Pancreas (tissue), 10 donors: ENCODE results near the gene AGBL1. TPM values are rescaled to one million over a fixed set of nuclear protein-coding genes. Genes with fewer than 3 reads are reported as not detected.

Source experiments
- ATAC-seq, 4 donors: fragments of 200-7000 bp; cut with Tn5 transposase; one replicate each; pipeline versions ENCODE4 v1.8.0 to v1.9.1; 2020; ENCODE audit warnings: mild to moderate bottlenecking in 4 of 4, moderate library complexity in 4 of 4
- DNase-seq, 6 donors: peaks; one replicate each; pipeline ENCODE4 v3.0.0-alpha.2; 2020
- FAIRE-seq: peaks from 2 replicates; lab custom pipeline; 2012; peaks lifted over from hg19 to GRCh38; lab: Jason Lieb, UNC
- H3K27ac ChIP-seq, 4 donors: fragments of 200-600 bp; sonication (generic); 1 replicate in 3 of 4; 2 replicates in 1 of 4; pipeline versions ENCODE4 v1.5.0 to v1.8.0; 2020
- H3K27me3 ChIP-seq, 4 donors: fragments of 200-600 bp; one replicate each; pipeline ENCODE4 v1.8.0; 2021
- H3K36me3 ChIP-seq, 3 donors: fragments of 200-600 bp; sonication (generic) in 1 of 3; one replicate each; pipeline versions ENCODE4 v1.5.0 to v1.8.0; 2020 to 2021
- H3K4me1 ChIP-seq, 3 donors: fragments of 200-600 bp; one replicate each; pipeline ENCODE4 v1.8.0; 2021
- H3K4me3 ChIP-seq, 4 donors: fragments of 200-600 bp; sonication (generic) in 2 of 4; one replicate each; pipeline versions ENCODE4 v1.5.0 to v1.8.0; 2020 to 2021
- H3K9me3 ChIP-seq, 4 donors: fragments of 200-600 bp; one replicate each; pipeline ENCODE4 v1.8.0; 2021
- WGBS, 2 donors: extraction: QIAGEN DNeasy Blood & Tissue Kit; methylation state at CpG; one replicate each; pipeline ENCODE4 v1.1.7; 2013; 5-methylcytosine and 5-hydroxymethylcytosine counted together
- intact Hi-C, 3 donors: fragments of 100-400 bp; cut with DNase I; formaldehyde crosslinking; loops; one replicate each; pipeline versions ENCODE4 v1.11.1 to v1.14.2; 2022
- polyA plus RNA-seq, 2 donors: library from polyadenylated mRNA; stranded (reverse); fragments of 200-250 nt; gene quantifications; one replicate each; pipeline ENCODE4 v1.2.3, GENCODE V29; 2013
- total RNA-seq, 6 donors: library from RNA; stranded (reverse); fragmentation: NEBNext Ultra II Directional in 4 of 6; extraction: Animal tissue kit (Norgen Biotek cat#: 25700) in 4 of 6; gene quantifications; one replicate each; pipeline versions ENCODE4 v1.2.1 to v1.2.4, GENCODE V29; 2021 to 2023
- TF ChIP-seq, protein P1 (sequence below), 4 donors: fragments of 200-600 bp; sonication (generic) in 3 of 4; IDR thresholded peaks; one replicate each; pipeline versions ENCODE4 v1.5.0 to v1.8.0; 2021; ENCODE audit warnings: antibody characterized with exemption in 4 of 4
- donor health status: healthy with polysubstance abuse.
- donor health status: DM: no; HTN: no; CAD: no; lungs with moderate emphysema.
- donor health status: DM: no; HTN: no; CAD: no.
- donor health status: control.
- donor health status: control.
- donor health status: Bipolar disorder and iron deficiency.
- donor health status: DM: yes; HTN: yes; CAD: no.
- donor health status: DM: no; HTN: no; CAD: no.
- donor health status: DM: no; HTN: no; CAD: no.
- donor health status: DM: yes; HTN: yes; CAD: no.

Gene AGBL1
- total and polyA plus RNA-seq, 8 donors: under 0.01 to 0.06 (median 0.05) TPM; not detected in 5

GRCh38 chr15:86885616-86886015, 805.9 kb downstream of the AGBL1 start:
- H3K4me1 ChIP-seq: no peaks in the 10 kb centered on the region
- WGBS, 2 donors: 26 to 27% methylated on average over 1 of the region's 1 CpG
- TF ChIP-seq, protein P1, sequence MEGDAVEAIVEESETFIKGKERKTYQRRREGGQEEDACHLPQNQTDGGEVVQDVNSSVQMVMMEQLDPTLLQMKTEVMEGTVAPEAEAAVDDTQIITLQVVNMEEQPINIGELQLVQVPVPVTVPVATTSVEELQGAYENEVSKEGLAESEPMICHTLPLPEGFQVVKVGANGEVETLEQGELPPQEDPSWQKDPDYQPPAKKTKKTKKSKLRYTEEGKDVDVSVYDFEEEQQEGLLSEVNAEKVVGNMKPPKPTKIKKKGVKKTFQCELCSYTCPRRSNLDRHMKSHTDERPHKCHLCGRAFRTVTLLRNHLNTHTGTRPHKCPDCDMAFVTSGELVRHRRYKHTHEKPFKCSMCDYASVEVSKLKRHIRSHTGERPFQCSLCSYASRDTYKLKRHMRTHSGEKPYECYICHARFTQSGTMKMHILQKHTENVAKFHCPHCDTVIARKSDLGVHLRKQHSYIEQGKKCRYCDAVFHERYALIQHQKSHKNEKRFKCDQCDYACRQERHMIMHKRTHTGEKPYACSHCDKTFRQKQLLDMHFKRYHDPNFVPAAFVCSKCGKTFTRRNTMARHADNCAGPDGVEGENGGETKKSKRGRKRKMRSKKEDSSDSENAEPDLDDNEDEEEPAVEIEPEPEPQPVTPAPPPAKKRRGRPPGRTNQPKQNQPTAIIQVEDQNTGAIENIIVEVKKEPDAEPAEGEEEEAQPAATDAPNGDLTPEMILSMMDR (IDR thresholded peaks at IDR 0.05): no peak
- ATAC-seq (no peak), FAIRE-seq (no peak), DNase-seq (no peak)
- H3K36me3 ChIP-seq: no peaks in the 10 kb centered on the region
- intact Hi-C loops: no loop called here
- peaks cover 0 to 3% (median 0%) of the 10 kb centered on the region in 4 donors for H3K27me3 ChIP-seq
- H3K4me3 ChIP-seq: no peak overlapping the region
- no peaks in the 10 kb centered on the region for H3K9me3 ChIP-seq
- no peak overlapping the region for H3K27ac ChIP-seq

DNA sequence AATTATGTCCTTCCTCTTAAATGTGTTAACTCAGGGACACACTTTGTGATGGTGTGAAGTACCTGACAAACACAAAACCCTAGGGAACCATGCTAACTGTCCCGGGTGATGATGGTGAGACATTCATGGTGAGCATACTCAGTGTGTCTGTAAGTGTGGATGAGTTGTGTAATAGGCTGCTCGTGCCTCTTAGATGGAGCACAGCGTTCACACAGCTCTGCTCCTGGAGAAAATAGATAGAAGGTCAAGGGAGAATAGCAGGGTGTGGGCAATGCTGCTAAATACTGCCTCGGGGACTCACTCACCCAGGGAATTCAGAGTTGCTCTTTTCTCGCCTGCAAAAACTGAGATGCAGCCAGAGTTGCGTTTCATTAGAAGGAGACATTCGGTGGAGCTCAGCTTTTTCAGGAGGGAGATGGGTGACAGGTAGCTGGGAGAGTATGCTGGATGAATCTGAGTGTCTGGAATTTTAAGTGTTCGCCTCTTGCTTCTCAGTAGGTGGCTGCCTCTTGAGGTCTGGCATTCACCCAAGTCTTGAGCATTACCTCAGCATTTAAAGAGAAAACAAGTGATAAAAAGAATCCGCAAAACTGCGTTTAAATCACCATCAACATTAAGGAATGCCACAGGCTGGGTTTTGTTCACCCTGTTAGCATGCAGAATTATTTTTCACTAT, 813.2 kb downstream of the AGBL1 start:
- no peak overlapping the region for H3K27ac ChIP-seq
- peaks cover 0 to 16% (median 0%) of the 10 kb centered on the region in 4 donors for H3K27me3 ChIP-seq
- no peaks in the 10 kb centered on the region for H3K9me3 ChIP-seq
- ATAC-seq (no peak), DNase-seq (no peak), FAIRE-seq (no peak)
- TF ChIP-seq, protein P1 (IDR thresholded peaks at IDR 0.05): no peak
- intact Hi-C loops: no loop called here
- H3K4me1 ChIP-seq: no peaks in the 10 kb centered on the region
- 16 to 19% methylated on average over 10 of the region's 10 CpGs for WGBS, 2 donors
- H3K4me3 ChIP-seq: no peak overlapping the region
- H3K36me3 ChIP-seq: no peaks in the 10 kb centered on the region

DNA sequence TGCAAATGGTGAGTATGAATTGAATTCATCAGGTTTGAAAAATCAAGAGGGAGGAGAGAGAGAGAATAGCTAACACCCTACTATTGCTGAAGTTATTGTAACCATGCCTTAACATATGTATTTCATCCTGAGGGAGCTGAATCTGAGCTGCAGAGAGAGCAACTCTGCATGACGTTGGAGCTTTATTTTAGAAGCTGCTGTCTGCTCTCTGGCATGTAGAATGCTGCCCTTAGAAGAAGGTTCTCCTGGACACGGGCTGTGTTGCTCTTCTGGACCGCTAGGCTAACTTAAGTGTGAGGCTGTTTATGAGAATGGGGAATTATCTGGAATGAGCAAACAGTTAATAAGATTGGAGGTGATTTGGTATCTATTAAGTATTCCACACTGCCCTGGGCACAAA, 814.6 kb downstream of the AGBL1 start:
- ATAC-seq (no peak), FAIRE-seq (no peak), DNase-seq (no peak)
- peaks cover 0 to 16% (median 0%) of the 10 kb centered on the region in 4 donors for H3K27me3 ChIP-seq
- H3K9me3 ChIP-seq: no peaks in the 10 kb centered on the region
- H3K4me1 ChIP-seq: no peaks in the 10 kb centered on the region
- TF ChIP-seq, protein P1 (IDR thresholded peaks at IDR 0.05): no peak
- no peaks in the 10 kb centered on the region for H3K36me3 ChIP-seq
- 39 to 53% methylated on average over 3 of the region's 3 CpGs for WGBS, 2 donors
- H3K4me3 ChIP-seq: no peak overlapping the region
- H3K27ac ChIP-seq: no peak overlapping the region
- intact Hi-C loops: no loop called here

GRCh38 chr15:86903642-86904421, 824.2 kb downstream of the AGBL1 start:
- no peak overlapping the region for H3K27ac ChIP-seq
- no peaks in the 10 kb centered on the region for H3K9me3 ChIP-seq
- TF ChIP-seq, protein P1 (IDR thresholded peaks at IDR 0.05): no peak
- no peaks in the 10 kb centered on the region for H3K36me3 ChIP-seq
- H3K4me1 ChIP-seq: no peaks in the 10 kb centered on the region
- peaks cover 0 to 9% (median 2%) of the 10 kb centered on the region in 4 donors for H3K27me3 ChIP-seq
- DNase-seq (no peak), FAIRE-seq (no peak), ATAC-seq (no peak)
- no peak overlapping the region for H3K4me3 ChIP-seq
- WGBS, 2 donors: 49 to 66% methylated on average over 4 of the region's 4 CpGs
- intact Hi-C loops: no loop called here
